ENCODE results near the gene DPH1. TPM values are rescaled to one million over a fixed set of nuclear protein-coding genes. Genes with fewer than 3 reads are reported as not detected.
"Not testable (repeated sequence)": the region's sequence is repeated elsewhere in the genome, so short reads cannot be mapped to it uniquely, and the experiment has no call there.

The DPH1 gene
- total RNA-seq, 1 donor from 2014 or later = 38.0 TPM

GRCh38 chr17:2011411-2012371 lies 18.3 kb upstream of the DPH1 start:
- ATAC-seq (peak; percentile 74 to 85), DNase-seq (peak; percentile 70)
- Histone ChIP-seq H3K9me3 (no peaks in the 10 kb centered on the region), H3K4me3 (peak overlapping the region; percentile 3), H3K27me3 (ENCODE audit: low read depth) (peaks cover 4% of the 10 kb centered on the region), H3K36me3 (no peaks in the 10 kb centered on the region), H3K4me1 (peaks cover 16% of the 10 kb centered on the region), H3K27ac (peak overlapping the region; percentile 50)
- TF ChIP-seq CTCF (IDR thresholded peaks at IDR 0.05) = no peak
- intact Hi-C loops (cut with DNase I) = no loop called here

GRCh38 chr17:2012499-2012898 lies 17.5 kb upstream of the DPH1 start:
- H3K4me3 ChIP-seq = no peak overlapping the region
- peaks cover 16% of the 10 kb centered on the region for H3K4me1 ChIP-seq
- TF ChIP-seq CTCF (IDR thresholded peaks at IDR 0.05) = no peak
- intact Hi-C loops (cut with DNase I) = no loop called here
- peak overlapping the region; percentile 50 for H3K27ac ChIP-seq
- ATAC-seq (no peak), DNase-seq (no peak)
- no peaks in the 10 kb centered on the region for H3K36me3 ChIP-seq
- peaks cover 8% of the 10 kb centered on the region for H3K27me3 ChIP-seq (ENCODE audit: low read depth)
- no peaks in the 10 kb centered on the region for H3K9me3 ChIP-seq

GRCh38 chr17:2013220-2013993 lies 16.5 kb upstream of the DPH1 start:
- peaks cover 16% of the 10 kb centered on the region for H3K4me1 ChIP-seq
- peaks cover 13% of the 10 kb centered on the region for H3K27me3 ChIP-seq (ENCODE audit: low read depth)
- intact Hi-C loops (cut with DNase I); H3K4me3 ChIP-seq; DNase-seq; H3K27ac ChIP-seq; H3K9me3 ChIP-seq; H3K36me3 ChIP-seq: not testable (repeated sequence)
- ATAC-seq = peak in 1 of 2 donors; percentile 23

GRCh38 chr17:2013994-2014317 lies 16.0 kb upstream of the DPH1 start:
- H3K36me3 ChIP-seq = no peaks in the 10 kb centered on the region
- intact Hi-C loops (cut with DNase I) = no loop called here
- H3K4me1 ChIP-seq = peaks cover 16% of the 10 kb centered on the region
- H3K9me3 ChIP-seq = no peaks in the 10 kb centered on the region
- H3K27me3 ChIP-seq (ENCODE audit: low read depth) = peaks cover 13% of the 10 kb centered on the region
- H3K27ac ChIP-seq = no peak overlapping the region
- DNase-seq (no peak), ATAC-seq (peak; percentile 49 to 69)
- no peak overlapping the region for H3K4me3 ChIP-seq
- TF ChIP-seq CTCF (IDR thresholded peaks at IDR 0.05) = no peak

- ATAC-seq (no peak), DNase-seq (no peak)
- peaks cover 13% of the 10 kb centered on the region for H3K27me3 ChIP-seq (ENCODE audit: low read depth)
- H3K4me3 ChIP-seq = no peak overlapping the region
- intact Hi-C loops (cut with DNase I) = no loop called here
- H3K4me1 ChIP-seq = peaks cover 16% of the 10 kb centered on the region
- TF ChIP-seq CTCF (IDR thresholded peaks at IDR 0.05) = no peak
- no peaks in the 10 kb centered on the region for H3K9me3 ChIP-seq
- no peaks in the 10 kb centered on the region for H3K36me3 ChIP-seq
- no peak overlapping the region for H3K27ac ChIP-seq
Measured at GRCh38 chr17:2015314-2015713, 14.6 kb upstream of the DPH1 start.

- Histone ChIP-seq H3K4me3 (no peak overlapping the region), H3K36me3 (no peaks in the 10 kb centered on the region), H3K9me3 (no peaks in the 10 kb centered on the region), H3K4me1 (peaks cover 9% of the 10 kb centered on the region), H3K27ac (no peak overlapping the region), H3K27me3 (ENCODE audit: low read depth) (peaks cover 13% of the 10 kb centered on the region)
- no peak for TF ChIP-seq CTCF (IDR thresholded peaks at IDR 0.05)
- no peak for DNase-seq
- no peak for ATAC-seq
- intact Hi-C loops (cut with DNase I) = no loop called here
Measured at GRCh38 chr17:2016494-2016893, 13.5 kb upstream of the DPH1 start.
